Stimulated activated CD4-positive, alpha-beta T cell treated with anti-CD3 and anti-CD28 coated beads, Interleukin-2, amount 100 ng/mL, for 48 hours (primary cell): ENCODE measurements around the gene ZZZ3.
"Not testable (repeated sequence)": the region's sequence is repeated elsewhere in the genome, so short reads cannot be mapped to it uniquely, and the experiment has no call there.

Source experiments
- DNase-seq, 2 donors: peaks; one replicate each; pipeline ENCODE4 v3.0.0-alpha.2; 2020

ZZZ3 gene

DNA sequence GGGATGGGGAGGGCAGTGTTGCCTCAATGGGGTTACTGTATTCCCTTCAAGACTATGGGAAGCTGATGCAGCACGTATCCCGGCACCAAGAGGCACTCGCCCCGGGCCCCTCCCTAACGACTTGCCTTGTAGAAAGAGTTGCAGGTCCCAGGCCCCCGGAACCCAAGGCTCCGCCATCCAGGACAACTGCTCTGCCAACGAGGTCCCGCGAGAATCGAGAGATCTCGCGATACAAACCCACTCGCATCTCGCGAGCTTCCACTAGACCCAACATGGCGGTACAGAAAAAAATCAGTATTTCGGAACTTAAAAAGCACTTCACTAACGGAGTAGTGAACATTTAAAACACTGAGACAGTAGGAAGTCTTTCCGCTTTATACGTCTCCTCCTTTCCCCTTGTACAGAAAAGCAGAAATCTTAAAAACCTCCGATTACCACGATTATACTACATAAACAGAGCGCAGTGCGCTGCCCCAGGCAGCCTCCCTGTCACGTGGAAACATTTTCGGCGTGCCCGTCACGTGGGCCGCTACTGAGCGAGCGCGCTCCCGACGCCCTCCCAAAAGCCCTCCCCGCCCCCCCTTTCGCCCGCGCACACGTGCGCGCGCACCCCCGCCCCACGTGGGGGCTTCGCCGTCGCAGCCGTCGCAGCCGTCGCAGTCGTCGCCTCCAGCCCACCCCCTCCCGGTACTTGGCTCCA lies at the start of gene ZZZ3:
TSS of gene ZZZ3 (minus strand) at position 199 of the 700 bp plus-strand sequence. CDS start 49,304 bp downstream, outside the sequence.
- DNase-seq: peak; percentile 85 to 87

- no peak for DNase-seq
Observed at GRCh38 chr1:77732090-77732489, 49.6 kb upstream of the ZZZ3 start.

- no peak for DNase-seq
Observed at GRCh38 chr1:77725706-77726105, 43.2 kb upstream of the ZZZ3 start.

GRCh38 chr1:77718181-77718580 lies 35.7 kb upstream of the ZZZ3 start:
- DNase-seq: no peak

DNA sequence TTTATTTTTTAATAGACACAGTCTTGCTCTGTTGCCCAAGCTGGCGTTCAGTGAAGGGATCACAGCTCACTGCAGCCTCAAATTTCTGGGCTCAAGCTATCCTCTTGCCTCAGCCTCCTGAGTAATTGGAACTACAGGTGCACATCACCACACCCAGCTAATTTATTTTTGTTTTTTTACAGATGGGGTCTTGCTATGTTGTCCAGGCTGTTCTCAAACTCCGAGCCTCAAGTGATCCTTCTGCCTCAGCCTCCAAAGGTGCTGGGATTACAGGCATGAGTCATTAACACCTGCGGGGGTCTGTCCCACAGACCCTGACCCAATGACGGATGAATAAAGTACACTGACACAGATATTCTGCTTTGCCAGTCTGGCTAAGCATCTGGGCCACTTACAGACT lies 33.6 kb upstream of the ZZZ3 start:
- DNase-seq: no peak

GRCh38 chr1:77709727-77710126 lies 27.3 kb upstream of the ZZZ3 start:
- DNase-seq: no peak

DNA sequence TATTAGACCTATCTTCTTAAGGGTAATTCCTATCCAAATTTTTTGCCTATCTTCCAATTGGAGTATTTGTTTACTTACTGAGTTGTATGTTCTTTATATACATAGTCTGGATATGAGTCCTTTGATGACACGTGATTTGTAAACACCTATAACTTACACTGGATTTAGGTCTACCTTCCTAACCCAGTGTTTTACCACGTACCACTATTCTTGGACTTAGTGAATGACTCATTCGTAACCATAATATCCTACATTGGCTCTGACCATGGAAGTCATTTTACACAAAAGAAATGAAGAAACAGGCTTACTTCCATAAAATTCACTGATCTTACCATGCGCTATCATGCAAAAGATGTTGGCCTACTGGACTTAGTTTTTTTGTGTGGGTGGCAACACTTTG lies 23.9 kb upstream of the ZZZ3 start:
- no peak for DNase-seq

DNA sequence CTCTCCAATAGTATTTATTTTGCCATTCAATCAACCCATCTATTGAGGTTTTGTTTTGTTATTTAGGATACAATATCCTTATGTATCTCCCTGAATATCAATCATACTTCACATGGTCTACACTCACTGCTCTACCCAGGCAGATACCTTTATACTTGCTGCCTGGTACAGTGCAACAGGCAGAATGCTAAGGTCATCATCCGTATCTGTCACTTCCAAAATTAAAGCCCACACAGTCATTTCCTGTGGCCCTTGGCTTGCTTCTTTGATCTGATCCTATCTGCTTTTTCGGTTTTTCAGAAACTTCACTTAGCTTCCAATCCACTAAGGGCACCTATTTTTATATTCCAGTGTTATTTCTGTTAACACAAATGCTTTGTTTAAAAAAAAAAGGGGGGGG lies 22.3 kb upstream of the ZZZ3 start:
- DNase-seq: no peak

GRCh38 chr1:77699673-77700072 lies 17.2 kb upstream of the ZZZ3 start:
- not testable (repeated sequence) for DNase-seq

GRCh38 chr1:77697441-77697840 lies 15.0 kb upstream of the ZZZ3 start:
- DNase-seq: no peak

- no peak for DNase-seq
Observed at GRCh38 chr1:77688939-77689338, 6.5 kb upstream of the ZZZ3 start.

DNA sequence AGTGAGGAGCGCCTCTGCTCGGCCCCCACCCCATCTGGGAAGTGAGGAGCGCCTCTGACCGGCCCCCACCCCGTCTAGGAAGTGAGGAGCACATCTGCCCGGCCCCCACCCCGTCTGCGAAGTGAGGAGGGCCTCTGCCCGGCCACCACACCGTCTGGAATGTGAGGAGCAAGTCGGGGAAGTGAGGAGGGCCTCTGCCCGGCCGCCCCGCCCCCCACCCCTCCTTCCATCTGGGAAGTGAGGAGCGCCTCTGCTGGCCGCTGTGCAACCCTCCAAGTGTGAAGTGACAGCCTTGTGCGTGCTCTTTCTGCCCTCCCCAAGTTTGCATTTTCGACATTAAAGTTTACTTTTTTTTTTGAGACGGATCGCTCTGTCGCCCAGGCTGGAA lies 5.1 kb upstream of the ZZZ3 start:
- DNase-seq: no peak

GRCh38 chr1:77686796-77687518 lies 4.5 kb upstream of the ZZZ3 start:
- no peak for DNase-seq

GRCh38 chr1:77683160-77684148 lies 996 bp upstream of the ZZZ3 start:
- DNase-seq: peak; percentile 84 to 87

DNA sequence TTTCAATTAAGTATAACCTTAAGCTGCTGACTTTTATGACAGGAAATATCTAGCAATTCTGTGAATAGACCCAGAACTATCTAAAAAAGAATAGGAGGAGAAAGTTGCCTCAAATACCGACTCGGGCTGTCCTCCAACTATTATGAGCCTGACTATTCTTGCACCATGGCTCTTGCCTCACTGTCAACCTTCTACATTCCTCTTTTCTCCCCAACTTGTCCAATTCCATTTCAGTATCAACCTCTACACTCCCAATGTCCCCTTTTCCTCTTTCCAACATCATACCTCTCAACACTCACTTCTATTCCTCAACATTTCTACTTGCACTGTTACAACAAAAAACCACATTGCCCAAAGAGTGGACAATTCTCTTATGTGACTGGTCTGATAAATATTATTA lies 2.3 kb downstream of the ZZZ3 start:
- DNase-seq: no peak

- DNase-seq: no peak
Observed at GRCh38 chr1:77678660-77679610, 3.5 kb downstream of the ZZZ3 start.

DNA sequence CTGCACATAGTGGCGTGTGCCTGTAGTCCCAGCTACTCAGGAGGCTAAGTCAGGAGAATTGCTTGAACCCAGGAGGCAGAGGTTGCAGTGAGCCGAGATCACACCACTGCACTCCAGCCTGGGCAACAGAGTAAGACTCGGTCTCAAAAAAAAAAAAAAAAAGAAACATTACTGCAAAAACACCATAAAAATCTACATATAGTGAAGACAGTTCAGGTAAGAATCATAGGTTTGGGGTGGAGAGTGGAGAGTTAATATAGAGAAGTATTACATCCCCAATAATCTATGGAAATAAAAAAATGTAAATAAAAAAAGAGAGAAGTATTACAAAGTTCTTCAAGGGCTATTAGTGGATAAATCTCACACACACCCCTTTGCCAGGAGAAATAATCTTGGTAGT lies 7.7 kb downstream of the ZZZ3 start:
- DNase-seq: not testable (repeated sequence)

- no peak for DNase-seq
Observed at GRCh38 chr1:77673716-77674355, 8.6 kb downstream of the ZZZ3 start.

DNA sequence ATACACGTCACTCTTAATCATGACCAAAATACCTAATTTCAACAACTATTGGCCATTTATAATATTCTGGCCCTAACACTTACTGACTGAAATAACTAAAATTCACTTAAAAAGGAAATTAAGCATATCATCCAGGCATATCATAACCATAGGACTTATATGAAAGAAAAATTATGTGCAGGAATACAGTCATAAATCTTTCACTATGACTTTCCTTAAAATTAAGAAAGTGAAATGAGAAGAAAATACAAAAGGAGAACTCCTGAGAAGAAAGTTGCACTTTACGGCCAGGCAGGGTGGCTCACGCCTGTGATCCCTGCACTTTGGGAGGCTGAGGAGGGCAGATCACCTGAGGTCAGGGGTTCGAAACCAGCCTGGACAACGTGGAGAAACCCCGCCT lies 9.4 kb downstream of the ZZZ3 start:
- DNase-seq: no peak

DNA sequence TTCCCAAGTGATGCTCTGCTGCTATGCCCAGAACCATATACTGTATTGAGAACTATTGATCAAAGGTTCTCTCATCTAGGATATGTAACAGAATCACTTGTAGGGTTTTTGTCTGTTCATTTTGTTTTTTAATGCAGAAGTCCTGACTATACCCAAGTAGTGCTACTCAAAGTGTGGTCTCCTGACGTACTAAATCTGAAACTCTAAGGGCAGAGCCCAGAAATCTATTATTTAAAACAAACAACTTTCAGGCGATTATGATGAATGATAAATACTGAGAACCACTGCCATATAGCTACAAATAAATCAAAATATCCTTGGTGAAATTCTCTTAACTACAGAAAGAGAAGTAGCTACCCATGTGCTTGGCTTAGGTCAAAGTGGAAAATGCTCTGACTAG lies 10.1 kb downstream of the ZZZ3 start:
- no peak for DNase-seq

DNA sequence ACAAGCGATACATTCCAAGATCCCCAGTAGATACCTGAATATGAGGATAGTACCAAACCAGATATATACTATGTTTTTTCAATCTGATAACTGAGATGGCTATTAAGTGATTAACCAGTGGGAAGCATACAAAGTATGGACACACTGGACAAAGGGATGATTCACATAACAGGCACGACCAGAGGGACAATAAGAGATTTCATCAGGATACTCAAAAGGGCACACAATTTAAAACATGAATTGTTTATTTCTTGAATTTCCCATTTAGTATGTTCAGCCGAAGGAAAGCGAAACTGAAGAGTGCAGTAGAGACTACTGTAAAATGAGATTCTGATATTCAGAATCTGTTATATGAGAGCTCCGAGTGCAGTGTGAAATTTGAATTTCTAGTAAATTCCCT lies 10.6 kb downstream of the ZZZ3 start:
- no peak for DNase-seq

- DNase-seq: no peak
Observed at GRCh38 chr1:77670330-77670729, 12.1 kb downstream of the ZZZ3 start.
